Measurements from ENCODE around the gene PLEK2. TPM values are rescaled to one million over a fixed set of nuclear protein-coding genes. Genes with fewer than 3 reads are reported as not detected.
A peak's percentile ranks its signal among the peaks of the same experiment; 100 is the strongest.

The PLEK2 gene
- total and polyA plus RNA-seq, 2 experiments from 2014 or later: 1.0 to 2.2 TPM

- peak overlapping the region; percentile 65 for H2AFZ ChIP-seq
- Mint-ChIP-seq H3K27ac (no peak overlapping the region), H3K4me3 (no peak overlapping the region), H3K9me3 (no peaks in the 10 kb centered on the region), H3K36me3 (ENCODE audit: low read depth) (no peaks in the 10 kb centered on the region), H3K4me1 (peaks cover 7% of the 10 kb centered on the region), H3K27me3 (ENCODE audit: insufficient read depth, low read depth, poor library complexity) (peaks cover 15% of the 10 kb centered on the region)
- H3K4me1 ChIP-seq (ENCODE audit: insufficient read depth): peaks cover 5% of the 10 kb centered on the region; the same call in 1 of the 2 replicates
- H3K27me3 ChIP-seq (ENCODE audit: insufficient read depth): no peaks in the 10 kb centered on the region
- H3F3A ChIP-seq (replicated peaks; ENCODE audit: low read depth): no peaks in the 10 kb centered on the region
- H3K4me2 ChIP-seq: no peak overlapping the region
- no peaks in the 10 kb centered on the region for H3K79me2 ChIP-seq (replicated peaks; ENCODE audit: insufficient read depth)
- no peak overlapping the region for H3K27ac ChIP-seq (ENCODE audit: low read depth)
- ATAC-seq: peak; percentile 95
- DNase-seq (ENCODE audit: low spot score): peak; percentile 72
- TF ChIP-seq STAT1 (IDR thresholded peaks at IDR 0.05; ENCODE audit: unreplicated experiment) (no peak), POLR2AphosphoS5 (IDR thresholded peaks at IDR 0.05; ENCODE audit: low read depth) (no peak)
- no peaks in the 10 kb centered on the region for H4K20me1 ChIP-seq (replicated peaks; ENCODE audit: insufficient read depth)
- H3K4me3 ChIP-seq: no peak overlapping the region
- no peaks in the 10 kb centered on the region for H3K36me3 ChIP-seq (ENCODE audit: insufficient read depth)
- H3K9me2 ChIP-seq (ENCODE audit: insufficient read depth): no peaks in the 10 kb centered on the region
Measured at GRCh38 chr14:67457782-67458181, 45.8 kb upstream of the PLEK2 start.

DNA sequence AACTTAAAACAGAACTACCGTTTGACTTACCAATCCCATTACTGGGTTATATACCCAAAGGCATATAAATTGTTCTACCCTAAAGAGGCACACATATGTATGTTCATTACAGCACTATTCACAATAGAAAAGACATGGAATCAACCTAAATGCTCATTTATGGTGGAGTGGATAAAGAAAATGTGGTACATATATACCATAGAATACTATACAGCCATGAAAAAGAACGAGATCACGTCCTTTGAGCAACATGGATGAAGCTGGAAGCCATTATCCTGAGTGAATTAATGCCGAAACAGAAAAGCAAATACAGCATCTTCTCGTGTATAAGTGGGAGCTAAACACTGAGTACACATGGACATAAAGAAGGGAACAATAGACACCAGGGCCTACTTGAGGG lies 44.8 kb upstream of the PLEK2 start:
- no peak for ATAC-seq
- Histone ChIP-seq H3K4me1 (ENCODE audit: insufficient read depth) (peaks cover 5% of the 10 kb centered on the region; the same call in 1 of the 2 replicates), H3F3A (replicated peaks; ENCODE audit: low read depth) (no peaks in the 10 kb centered on the region), H3K27me3 (ENCODE audit: insufficient read depth) (no peaks in the 10 kb centered on the region), H3K4me3 (no peak overlapping the region), H3K79me2 (replicated peaks; ENCODE audit: insufficient read depth) (no peaks in the 10 kb centered on the region), H3K9me2 (ENCODE audit: insufficient read depth) (no peaks in the 10 kb centered on the region), H3K36me3 (ENCODE audit: insufficient read depth) (no peaks in the 10 kb centered on the region), H3K27ac (ENCODE audit: low read depth) (no peak overlapping the region), H4K20me1 (replicated peaks; ENCODE audit: insufficient read depth) (no peaks in the 10 kb centered on the region), H2AFZ (no peak overlapping the region), H3K4me2 (no peak overlapping the region)
- DNase-seq (ENCODE audit: low spot score): no peak
- H3K9me3 Mint-ChIP-seq: peaks cover 2% of the 10 kb centered on the region
- H3K36me3 Mint-ChIP-seq (ENCODE audit: low read depth): peaks cover 1% of the 10 kb centered on the region; the same call in 2 of the 3 replicates
- H3K4me1 Mint-ChIP-seq: peaks cover 7% of the 10 kb centered on the region
- H3K27me3 Mint-ChIP-seq (ENCODE audit: insufficient read depth, low read depth, poor library complexity): peaks cover 15% of the 10 kb centered on the region
- no peak overlapping the region for H3K27ac Mint-ChIP-seq
- H3K4me3 Mint-ChIP-seq: no peak overlapping the region
- TF ChIP-seq CTCF (conservative IDR thresholded peaks at IDR 0.05; ENCODE audit: low read depth in 2 of 2): no peak
- no peak for TF ChIP-seq ZNF331 (CRISPR knock-in tag; IDR thresholded peaks at IDR 0.05; ENCODE audit: low read depth)
- TF ChIP-seq, protein P1, sequence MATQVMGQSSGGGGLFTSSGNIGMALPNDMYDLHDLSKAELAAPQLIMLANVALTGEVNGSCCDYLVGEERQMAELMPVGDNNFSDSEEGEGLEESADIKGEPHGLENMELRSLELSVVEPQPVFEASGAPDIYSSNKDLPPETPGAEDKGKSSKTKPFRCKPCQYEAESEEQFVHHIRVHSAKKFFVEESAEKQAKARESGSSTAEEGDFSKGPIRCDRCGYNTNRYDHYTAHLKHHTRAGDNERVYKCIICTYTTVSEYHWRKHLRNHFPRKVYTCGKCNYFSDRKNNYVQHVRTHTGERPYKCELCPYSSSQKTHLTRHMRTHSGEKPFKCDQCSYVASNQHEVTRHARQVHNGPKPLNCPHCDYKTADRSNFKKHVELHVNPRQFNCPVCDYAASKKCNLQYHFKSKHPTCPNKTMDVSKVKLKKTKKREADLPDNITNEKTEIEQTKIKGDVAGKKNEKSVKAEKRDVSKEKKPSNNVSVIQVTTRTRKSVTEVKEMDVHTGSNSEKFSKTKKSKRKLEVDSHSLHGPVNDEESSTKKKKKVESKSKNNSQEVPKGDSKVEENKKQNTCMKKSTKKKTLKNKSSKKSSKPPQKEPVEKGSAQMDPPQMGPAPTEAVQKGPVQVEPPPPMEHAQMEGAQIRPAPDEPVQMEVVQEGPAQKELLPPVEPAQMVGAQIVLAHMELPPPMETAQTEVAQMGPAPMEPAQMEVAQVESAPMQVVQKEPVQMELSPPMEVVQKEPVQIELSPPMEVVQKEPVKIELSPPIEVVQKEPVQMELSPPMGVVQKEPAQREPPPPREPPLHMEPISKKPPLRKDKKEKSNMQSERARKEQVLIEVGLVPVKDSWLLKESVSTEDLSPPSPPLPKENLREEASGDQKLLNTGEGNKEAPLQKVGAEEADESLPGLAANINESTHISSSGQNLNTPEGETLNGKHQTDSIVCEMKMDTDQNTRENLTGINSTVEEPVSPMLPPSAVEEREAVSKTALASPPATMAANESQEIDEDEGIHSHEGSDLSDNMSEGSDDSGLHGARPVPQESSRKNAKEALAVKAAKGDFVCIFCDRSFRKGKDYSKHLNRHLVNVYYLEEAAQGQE (IDR thresholded peaks at IDR 0.05; ENCODE audit: unreplicated experiment): no peak
- TF ChIP-seq ETS1 (IDR thresholded peaks at IDR 0.05): no peak
- TF ChIP-seq EZH2 (IDR thresholded peaks at IDR 0.05; ENCODE audit: low read depth, unreplicated experiment): no peak
- TF ChIP-seq ZNF114 (CRISPR knock-in tag; IDR thresholded peaks at IDR 0.05): no peak
- TF ChIP-seq NANOG (IDR thresholded peaks at IDR 0.05; ENCODE audit: borderline replicate concordance): no peak
- TF ChIP-seq CREB1 (CRISPR knock-in tag; IDR thresholded peaks at IDR 0.05; ENCODE audit: low read depth): no peak
- TF ChIP-seq STAT1 (IDR thresholded peaks at IDR 0.05; ENCODE audit: unreplicated experiment): no peak
